CD4-positive, alpha-beta T cell (primary cell): ENCODE results near the gene PLA2G1B. TPM values are rescaled to one million over a fixed set of nuclear protein-coding genes. Genes with fewer than 3 reads are reported as not detected.

ENCODE experiments used
- ATAC-seq: fragments of 200-7000 bp; cut with Tn5 transposase; one replicate; pipeline ENCODE4 v1.10.0; 2022; ENCODE audit warnings: mild to moderate bottlenecking; ENCODE audit not compliant: poor library complexity
- CTCF ChIA-PET: fragments of 350-600 bp; sonication (Branson Sonifier 250); formaldehyde crosslinking; loops from one replicate; lab custom pipeline; 2021; ENCODE audit warnings: antibody characterized with exemption, inconsistent platforms; lab: Charles Lee
- POLR2A ChIA-PET: fragments of 350-600 bp; sonication (Branson Sonifier 250); formaldehyde crosslinking; loops from one replicate; lab custom pipeline; 2021; ENCODE audit warnings: antibody characterized with exemption, inconsistent platforms; lab: Charles Lee
- DNase-seq, 14 experiments: peaks; one replicate each; pipeline ENCODE4 v3.0.0-alpha.2; 2013 to 2020; ENCODE audit warnings: mixed read lengths in 2 of 14
- H3K27ac ChIP-seq, 2 donors: one replicate each; pipeline versions ENCODE4 v1.5.1 to v1.7.0; 2013; ENCODE audit warnings: low read length in 2 of 2, low read depth in 1 of 2, mild to moderate bottlenecking in 1 of 2
- H3K27me3 ChIP-seq, 2 experiments: 1 replicate in 1 of 2; 2 replicates in 1 of 2; pipeline versions ENCODE4 v1.6.1 to v1.7.0; 2013; ENCODE audit warnings: low read length in 2 of 2, control low read depth in 1 of 2, mild to moderate bottlenecking in 1 of 2, moderate library complexity in 1 of 2; ENCODE audit not compliant: insufficient read depth in 2 of 2, control insufficient read depth in 1 of 2
- H3K36me3 ChIP-seq: one replicate; pipeline ENCODE4 v1.6.1; 2013; ENCODE audit warnings: low read length, control low read depth; ENCODE audit not compliant: insufficient read depth
- H3K4me1 ChIP-seq: one replicate; pipeline ENCODE4 v1.6.1; 2013; ENCODE audit warnings: low read length, control low read depth; ENCODE audit not compliant: insufficient read depth
- H3K4me3 ChIP-seq: one replicate; pipeline ENCODE4 v1.5.1; 2013; ENCODE audit warnings: mild to moderate bottlenecking, low read length, moderate library complexity
- H3K9me3 ChIP-seq, 2 experiments: 1 replicate in 1 of 2; 2 replicates in 1 of 2; pipeline versions ENCODE4 v1.6.1 to v1.7.0; 2013; ENCODE audit warnings: low read length in 2 of 2, mild to moderate bottlenecking in 2 of 2, control low read depth in 1 of 2, moderate library complexity in 1 of 2; ENCODE audit not compliant: control insufficient read depth in 1 of 2, insufficient read depth in 1 of 2
- H3K27ac Mint-ChIP-seq: one replicate; pipeline ENCODE4 v1.8.0; 2020; ENCODE audit warnings: mixed read lengths
- H3K27me3 Mint-ChIP-seq: one replicate; pipeline ENCODE4 v1.8.0; 2021; ENCODE audit warnings: mixed read lengths
- H3K36me3 Mint-ChIP-seq: one replicate; pipeline ENCODE4 v1.8.0; 2021; ENCODE audit warnings: low read depth, mixed read lengths
- H3K4me1 Mint-ChIP-seq: one replicate; pipeline ENCODE4 v1.8.0; 2021; ENCODE audit warnings: low read depth, mixed read lengths
- H3K4me3 Mint-ChIP-seq: one replicate; pipeline ENCODE4 v1.8.0; 2020; ENCODE audit warnings: mild to moderate bottlenecking, mixed read lengths
- H3K9me3 Mint-ChIP-seq: one replicate; pipeline ENCODE4 v1.8.0; 2020; ENCODE audit warnings: mixed read lengths
- intact Hi-C, 2 experiments: fragments of 100-400 bp; cut with DNase I in 1 of 2; cut with micrococcal nuclease in 1 of 2; formaldehyde crosslinking; loops; one replicate each; pipeline versions ENCODE4 v1.15.1 to v1.9.0; 2023 to 2025; cut with DNase I, micrococcal nuclease
- total RNA-seq, 174 experiments: library from RNA in 2 of 174; stranded (reverse) in 2 of 174; gene quantifications; one replicate each; pipeline ENCODE4 v1.2.3 and lab custom pipeline; 2021 to 2026
- TF ChIP-seq, protein P1 (sequence below): fragments of 200-600 bp; IDR thresholded peaks from one replicate; pipeline ENCODE4 v1.8.0; 2022; ENCODE audit warnings: antibody characterized with exemption, mild to moderate bottlenecking

Gene PLA2G1B
- total RNA-seq, 2 experiments from 2014 or later = not detected

- H3K4me1 Mint-ChIP-seq = peaks cover 16% of the 10 kb centered on the region
- H3K4me3 Mint-ChIP-seq = peak overlapping the region; percentile 71
- H3K27me3 Mint-ChIP-seq = peaks cover 77% of the 10 kb centered on the region
- TF ChIP-seq, protein P1, sequence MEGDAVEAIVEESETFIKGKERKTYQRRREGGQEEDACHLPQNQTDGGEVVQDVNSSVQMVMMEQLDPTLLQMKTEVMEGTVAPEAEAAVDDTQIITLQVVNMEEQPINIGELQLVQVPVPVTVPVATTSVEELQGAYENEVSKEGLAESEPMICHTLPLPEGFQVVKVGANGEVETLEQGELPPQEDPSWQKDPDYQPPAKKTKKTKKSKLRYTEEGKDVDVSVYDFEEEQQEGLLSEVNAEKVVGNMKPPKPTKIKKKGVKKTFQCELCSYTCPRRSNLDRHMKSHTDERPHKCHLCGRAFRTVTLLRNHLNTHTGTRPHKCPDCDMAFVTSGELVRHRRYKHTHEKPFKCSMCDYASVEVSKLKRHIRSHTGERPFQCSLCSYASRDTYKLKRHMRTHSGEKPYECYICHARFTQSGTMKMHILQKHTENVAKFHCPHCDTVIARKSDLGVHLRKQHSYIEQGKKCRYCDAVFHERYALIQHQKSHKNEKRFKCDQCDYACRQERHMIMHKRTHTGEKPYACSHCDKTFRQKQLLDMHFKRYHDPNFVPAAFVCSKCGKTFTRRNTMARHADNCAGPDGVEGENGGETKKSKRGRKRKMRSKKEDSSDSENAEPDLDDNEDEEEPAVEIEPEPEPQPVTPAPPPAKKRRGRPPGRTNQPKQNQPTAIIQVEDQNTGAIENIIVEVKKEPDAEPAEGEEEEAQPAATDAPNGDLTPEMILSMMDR = no peak
- Histone ChIP-seq H3K36me3 (no peaks in the 10 kb centered on the region), H3K27ac (no peak overlapping the region), H3K4me1 (peaks cover 18% of the 10 kb centered on the region), H3K27me3 (peaks cover 51 to 81% of the 10 kb centered on the region in 2 experiments), H3K9me3 (peaks cover 0 to 4% of the 10 kb centered on the region in 2 experiments), H3K4me3 (no peak overlapping the region)
- ATAC-seq = no peak
- no peaks in the 10 kb centered on the region for H3K36me3 Mint-ChIP-seq
- ChIA-PET CTCF (interaction anchor here (0.6 kb wide), 1 partner anchor 233 kb away, joined by 3 read pairs; no protein-coding TSS in a partner anchor), POLR2A (no interaction called here)
- DNase-seq = no peak
- no peak overlapping the region for H3K27ac Mint-ChIP-seq
- intact Hi-C loops = no loop called here
- H3K9me3 Mint-ChIP-seq = no peaks in the 10 kb centered on the region
Measured at GRCh38 chr12:120369603-120370342, 42.2 kb upstream of the PLA2G1B start.

DNA sequence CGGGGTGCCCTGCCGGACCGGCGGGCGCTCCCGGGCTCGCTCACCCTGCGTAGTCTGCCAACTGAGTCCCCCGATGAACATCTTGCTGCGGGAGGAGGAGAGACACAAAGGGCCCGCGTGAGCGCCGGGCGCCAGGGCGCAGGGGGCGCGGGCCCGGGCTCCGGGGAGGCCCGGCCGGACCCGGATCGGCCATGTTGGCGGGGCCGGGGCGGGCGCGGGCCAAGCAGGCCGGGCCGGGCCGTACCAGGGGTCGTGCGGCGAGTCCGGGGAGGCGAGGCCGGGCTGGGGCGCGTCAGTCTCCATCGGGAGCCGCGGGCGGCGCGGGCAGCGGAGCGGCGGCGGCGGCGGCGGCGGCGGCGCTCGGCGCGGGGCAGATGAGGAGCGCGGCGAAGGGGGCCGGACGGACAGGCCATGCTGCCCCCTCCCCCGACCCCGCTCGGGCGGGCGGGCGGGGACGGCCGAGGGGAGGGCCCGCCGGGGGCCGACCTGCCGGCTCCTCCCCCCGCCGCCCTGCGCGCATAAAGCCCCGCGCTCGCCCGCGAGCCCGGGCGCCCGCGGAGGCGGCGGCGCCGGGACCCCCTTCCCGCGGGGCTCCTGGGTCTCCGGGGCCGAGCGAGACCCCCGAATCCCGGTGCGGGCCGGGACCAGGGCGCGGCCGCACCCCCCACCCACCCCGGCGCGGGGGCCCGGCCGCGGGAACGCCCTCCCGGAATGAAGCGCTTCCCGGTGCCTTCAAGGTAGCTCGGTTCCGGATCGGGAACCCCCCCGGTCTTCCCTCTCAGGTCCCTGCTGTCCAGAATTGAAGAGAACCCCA is 41.4 kb upstream of the PLA2G1B start, which contains the start of gene MSI1:
Gene MSI1 (minus strand): TSS at position 376 of the 814 bp plus-strand sequence. CDS start 73 bp downstream, at position 303.
- Histone ChIP-seq H3K4me1 (peaks cover 18% of the 10 kb centered on the region), H3K27me3 (peaks cover 51 to 76% of the 10 kb centered on the region in 2 experiments), H3K9me3 (peaks cover 0 to 4% of the 10 kb centered on the region in 2 experiments), H3K36me3 (no peaks in the 10 kb centered on the region), H3K4me3 (no peak within 1 kb of the TSS), H3K27ac (no peak within 1 kb of the TSS)
- ATAC-seq (peak; percentile 32), DNase-seq (no peak)
- H3K4me1 Mint-ChIP-seq = peaks cover 16% of the 10 kb centered on the region
- no peaks in the 10 kb centered on the region for H3K9me3 Mint-ChIP-seq
- H3K27me3 Mint-ChIP-seq = peaks cover 77% of the 10 kb centered on the region
- peak within 1 kb of the TSS; percentile 71 for H3K4me3 Mint-ChIP-seq
- no peaks in the 10 kb centered on the region for H3K36me3 Mint-ChIP-seq
- ChIA-PET POLR2A (no interaction called here), CTCF (no interaction called here)
- TF ChIP-seq, protein P1 = no peak
- intact Hi-C loops = no loop called here
- H3K27ac Mint-ChIP-seq = no peak within 1 kb of the TSS

GRCh38 chr12:120367924-120368788 is 40.6 kb upstream of the PLA2G1B start:
- Mint-ChIP-seq H3K9me3 (no peaks in the 10 kb centered on the region), H3K4me3 (peak overlapping the region; percentile 77), H3K36me3 (no peaks in the 10 kb centered on the region), H3K27ac (no peak overlapping the region), H3K27me3 (peaks cover 82% of the 10 kb centered on the region), H3K4me1 (peaks cover 16% of the 10 kb centered on the region)
- peaks cover 44 to 79% of the 10 kb centered on the region in 2 experiments for H3K27me3 ChIP-seq
- DNase-seq = no peak
- H3K4me3 ChIP-seq = no peak overlapping the region
- peak; percentile 33 for ATAC-seq
- peaks cover 0 to 4% of the 10 kb centered on the region in 2 experiments for H3K9me3 ChIP-seq
- ChIA-PET POLR2A (no interaction called here), CTCF (interaction anchor here (1.1 kb wide), 1 partner anchor 10 kb away, joined by 8 read pairs; no protein-coding TSS in a partner anchor)
- TF ChIP-seq, protein P1 = no peak
- H3K4me1 ChIP-seq = peaks cover 18% of the 10 kb centered on the region
- intact Hi-C loops = no loop called here
- no peaks in the 10 kb centered on the region for H3K36me3 ChIP-seq
- H3K27ac ChIP-seq = no peak overlapping the region
